ENCODE data around the gene SLC16A1. TPM values are rescaled to one million over a fixed set of nuclear protein-coding genes. Genes with fewer than 3 reads are reported as not detected.

SLC16A1 gene
- 77.1 and 116 TPM in 2 replicates for total RNA-seq

GRCh38 chr1:112955773-112956543, at the start of gene SLC16A1:
TSS of gene SLC16A1 (minus strand) at chr1:112956196. CDS start at chr1:112929308, 26,888 bp downstream.

Other genes with a start within 250 kb of the SLC16A1 start
- gene RHOC, start 249.1 kb downstream of the SLC16A1 start, total RNA-seq, result 383 and 479 TPM in 2 replicates
- gene PPM1J, start 240.9 kb downstream of the SLC16A1 start, total RNA-seq, result 0.43 and 0.65 TPM in 2 replicates
- gene LRIG2, start 117.0 kb upstream of the SLC16A1 start, total RNA-seq, result 10.4 and 10.8 TPM in 2 replicates

Data from dermis lymphatic vessel endothelial cell (primary cell).